Esophagus muscularis mucosa (tissue), 4 donors: ENCODE results near the gene SPATA13. TPM values are rescaled to one million over a fixed set of nuclear protein-coding genes. Genes with fewer than 3 reads are reported as not detected.
"Not testable (repeated sequence)": the region's sequence is repeated elsewhere in the genome, so short reads cannot be mapped to it uniquely, and the experiment has no call there.

Experiments used
- DNase-seq: peaks from one replicate; pipeline ENCODE4 v3.0.0-alpha.2; 2017; ENCODE audit errors: extremely low spot score
- H3K27ac ChIP-seq, 4 donors: fragments of 200-600 bp; sonication (generic); replicated peaks in 1 of 4; 1 replicate in 3 of 4; 2 replicates in 1 of 4; pipeline ENCODE4 v1.5.1; 2016 to 2019; ENCODE audit warnings: mild to moderate bottlenecking in 1 of 4
- H3K27me3 ChIP-seq, 4 donors: fragments of 200-600 bp; sonication (generic); one replicate each; pipeline versions ENCODE4 v1.5.1 to v1.6.0; 2016 to 2019
- H3K36me3 ChIP-seq, 4 donors: fragments of 200-600 bp; sonication (generic); one replicate each; pipeline ENCODE4 v1.5.1; 2016 to 2019
- H3K4me1 ChIP-seq, 4 donors: fragments of 200-600 bp; sonication (generic); one replicate each; pipeline ENCODE4 v1.5.1; 2016 to 2019
- H3K4me3 ChIP-seq, 4 donors: fragments of 200-600 bp; sonication (generic); 1 replicate in 2 of 4; 2 replicates in 2 of 4; pipeline ENCODE4 v1.5.1; 2016 to 2019; ENCODE audit warnings: mild to moderate bottlenecking in 4 of 4, moderate library complexity in 1 of 4
- H3K9me3 ChIP-seq, 4 donors: fragments of 200-600 bp; sonication (generic); 1 replicate in 3 of 4; 2 replicates in 1 of 4; pipeline ENCODE4 v1.5.1; 2016 to 2019
- CTCF ChIP-seq, 3 experiments: fragments of 200-600 bp in 2 of 3; fragments of 450-650 bp in 1 of 3; sonication (generic) in 2 of 3; IDR thresholded peaks; one replicate each; pipeline ENCODE4 v1.5.1; 2017 to 2019; ENCODE audit warnings: antibody characterized with exemption in 3 of 3, mild to moderate bottlenecking in 2 of 3, moderate library complexity in 1 of 3
- EP300 ChIP-seq: sonication (generic); formaldehyde crosslinking; IDR thresholded peaks from one replicate; pipeline ENCODE4 v1.6.1; 2017; ENCODE audit warnings: antibody characterized with exemption
- POLR2A ChIP-seq: fragments of 450-650 bp; IDR thresholded peaks from one replicate; pipeline ENCODE4 v1.6.1; 2017; ENCODE audit warnings: antibody characterized with exemption, moderate library complexity, mild to moderate bottlenecking, low read depth
- POLR2AphosphoS5 ChIP-seq, 2 donors: sonication (generic); formaldehyde crosslinking; IDR thresholded peaks; one replicate each; pipeline ENCODE4 v1.6.1; 2017; ENCODE audit warnings: antibody characterized with exemption in 2 of 2
- WGBS: methylation state at CpG from one replicate; pipeline ENCODE4 v1.1.5; 2018; 5-methylcytosine and 5-hydroxymethylcytosine counted together
- intact Hi-C: fragments of 100-400 bp; cut with DNase I; formaldehyde crosslinking; loops from one replicate; pipeline ENCODE4 v1.15.1; 2023
- total RNA-seq, 4 donors: library from RNA; depleted of rRNA; stranded (reverse); fragments of >200 nt; gene quantifications; one replicate each; pipeline versions ENCODE4 v1.1.0 to v1.2.1, GENCODE V29; 2016

Gene SPATA13
- total RNA-seq, 4 donors from 2014 or later, result 9.1 to 21.6 (median 17.1) TPM

- 84% methylated on average over 6 of the region's 6 CpGs for WGBS
- intact Hi-C loops, result loop anchor here (5.0 kb wide), 1 partner anchor 427 kb away; no protein-coding TSS in a partner anchor
- not testable (repeated sequence) for H3K9me3 ChIP-seq, H3K36me3 ChIP-seq, H3K4me3 ChIP-seq, H3K27ac ChIP-seq, H3K4me1 ChIP-seq
- DNase-seq, result peak; percentile 57
- H3K27me3 ChIP-seq, result peaks cover 0 to 12% (median 0%) of the 10 kb centered on the region in 4 donors
Measured at GRCh38 chr13:24319641-24320040, 159.1 kb downstream of the SPATA13 start.

- peaks cover 0 to 12% (median 0%) of the 10 kb centered on the region in 4 donors for H3K27me3 ChIP-seq
- H3K27ac ChIP-seq, H3K36me3 ChIP-seq, H3K9me3 ChIP-seq, H3K4me1 ChIP-seq, H3K4me3 ChIP-seq: not testable (repeated sequence)
- WGBS, result 90% methylated on average over 8 of the region's 8 CpGs
- intact Hi-C loops, result loop anchor here (5.0 kb wide), 1 partner anchor 429 kb away; no protein-coding TSS in a partner anchor
- peak; percentile 64 for DNase-seq
Measured at GRCh38 chr13:24321416-24321815, 160.9 kb downstream of the SPATA13 start.

DNA sequence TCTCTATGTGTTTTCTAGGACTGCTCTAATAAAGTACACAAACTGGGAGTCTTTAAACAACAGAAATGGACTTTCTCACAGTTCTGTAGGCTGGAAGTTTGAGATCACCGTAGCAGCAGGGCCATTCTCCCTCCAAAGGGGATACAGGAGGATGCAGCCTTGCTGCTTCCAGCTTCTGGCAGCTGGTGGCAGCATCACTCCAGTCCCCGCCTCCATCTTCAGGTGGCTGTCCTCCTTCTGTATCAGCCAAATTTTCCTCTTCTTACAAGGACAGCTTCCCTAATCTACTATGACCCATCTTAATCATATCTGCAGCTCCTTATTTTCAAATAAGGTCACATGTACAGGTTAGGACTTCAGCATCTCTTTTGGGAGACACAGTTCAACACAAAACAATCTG lies 161.9 kb downstream of the SPATA13 start:
- H3K9me3 ChIP-seq, H3K4me1 ChIP-seq, H3K36me3 ChIP-seq, H3K4me3 ChIP-seq, H3K27ac ChIP-seq: not testable (repeated sequence)
- DNase-seq, result peak; percentile 34
- WGBS, result 68% methylated on average over 2 of the region's 2 CpGs
- H3K27me3 ChIP-seq, result peaks cover 0 to 19% (median 0%) of the 10 kb centered on the region in 4 donors
- intact Hi-C loops, result loop anchor here (5.0 kb wide), 1 partner anchor 430 kb away; no protein-coding TSS in a partner anchor

GRCh38 chr13:24323036-24323738 lies 162.7 kb downstream of the SPATA13 start:
- Histone ChIP-seq H3K36me3 (no peaks in the 10 kb centered on the region), H3K27ac (no peak overlapping the region), H3K27me3 (peaks cover 0 to 26% (median 0%) of the 10 kb centered on the region in 4 donors), H3K4me3 (no peak overlapping the region), H3K4me1 (no peaks in the 10 kb centered on the region), H3K9me3 (no peaks in the 10 kb centered on the region)
- WGBS, result 90% methylated on average over 28 of the region's 28 CpGs
- intact Hi-C loops, result loop anchor here (5.0 kb wide), 1 partner anchor 431 kb away; no protein-coding TSS in a partner anchor
- peak; percentile 45 for DNase-seq
- TF ChIP-seq POLR2AphosphoS5 (IDR thresholded peaks at IDR 0.05), result no peak

- intact Hi-C loops, result loop anchor here (5.0 kb wide), 1 partner anchor 431 kb away; no protein-coding TSS in a partner anchor
- Histone ChIP-seq H3K9me3 (no peaks in the 10 kb centered on the region), H3K36me3 (no peaks in the 10 kb centered on the region), H3K4me3 (no peak overlapping the region), H3K27me3 (peaks cover 0 to 31% (median 0%) of the 10 kb centered on the region in 4 donors), H3K4me1 (no peaks in the 10 kb centered on the region), H3K27ac (no peak overlapping the region)
- peak; percentile 37 for DNase-seq
- 80% methylated on average over 5 of the region's 5 CpGs for WGBS
- TF ChIP-seq POLR2A (no peak), CTCF (IDR thresholded peaks at IDR 0.05) (no peak), POLR2AphosphoS5 (IDR thresholded peaks at IDR 0.05) (no peak), EP300 (no peak)
Measured at GRCh38 chr13:24323739-24324075, 163.2 kb downstream of the SPATA13 start.

- WGBS, result 86% methylated on average over 23 of the region's 23 CpGs
- H3K36me3 ChIP-seq, H3K4me1 ChIP-seq, DNase-seq, H3K9me3 ChIP-seq, H3K4me3 ChIP-seq, intact Hi-C loops, H3K27ac ChIP-seq: not testable (repeated sequence)
- peaks cover 0 to 31% (median 0%) of the 10 kb centered on the region in 4 donors for H3K27me3 ChIP-seq
Measured at GRCh38 chr13:24327598-24327997, 167.1 kb downstream of the SPATA13 start.

DNA sequence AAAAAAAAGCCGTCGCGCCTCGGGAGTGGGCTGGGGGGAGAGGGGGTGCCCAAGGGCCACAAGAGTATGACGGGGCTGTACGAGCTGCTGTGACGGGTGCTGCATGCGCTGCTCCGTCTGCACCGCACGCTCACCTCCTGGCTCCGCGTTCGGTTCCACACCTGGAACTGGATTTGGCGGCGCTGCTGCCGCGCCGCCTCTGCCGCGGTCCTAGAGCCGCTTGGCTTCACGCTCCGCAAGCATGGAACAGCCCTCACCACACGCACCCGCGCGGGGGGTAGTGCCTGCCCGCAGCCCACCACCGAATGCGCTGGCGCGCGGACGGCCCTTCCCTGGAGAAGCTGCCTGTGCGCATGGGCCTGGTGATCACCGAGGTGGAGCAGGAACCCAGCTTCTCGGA lies 167.6 kb downstream of the SPATA13 start:
- Histone ChIP-seq H3K4me1 (no peaks in the 10 kb centered on the region), H3K27me3 (peaks cover 0 to 26% (median 0%) of the 10 kb centered on the region in 4 donors), H3K4me3 (peak overlapping the region in 2 of 4 donors; percentile 24 to 27), H3K9me3 (no peaks in the 10 kb centered on the region), H3K36me3 (no peaks in the 10 kb centered on the region), H3K27ac (no peak overlapping the region)
- peak; percentile 60 for DNase-seq
- TF ChIP-seq CTCF (IDR thresholded peaks at IDR 0.05) (no peak), POLR2A (no peak), EP300 (no peak), POLR2AphosphoS5 (IDR thresholded peaks at IDR 0.05) (no peak)
- 21% methylated on average over 9 of the region's 38 CpGs for WGBS
- intact Hi-C loops, result no loop called here
